Measurements from ENCODE around the gene LANCL3. TPM values are rescaled to one million over a fixed set of nuclear protein-coding genes. Genes with fewer than 3 reads are reported as not detected.
"Not testable (repeated sequence)": the region's sequence is repeated elsewhere in the genome, so short reads cannot be mapped to it uniquely, and the experiment has no call there.

The LANCL3 gene
- 0.02 TPM in 1 of 2 replicates, not detected in the other for total RNA-seq (2014; rRNA removed; shearing (Covaris generic))
- polyA plus RNA-seq (2014; cell fraction: nucleus; rRNA removed): not detected in 2 replicates

DNA sequence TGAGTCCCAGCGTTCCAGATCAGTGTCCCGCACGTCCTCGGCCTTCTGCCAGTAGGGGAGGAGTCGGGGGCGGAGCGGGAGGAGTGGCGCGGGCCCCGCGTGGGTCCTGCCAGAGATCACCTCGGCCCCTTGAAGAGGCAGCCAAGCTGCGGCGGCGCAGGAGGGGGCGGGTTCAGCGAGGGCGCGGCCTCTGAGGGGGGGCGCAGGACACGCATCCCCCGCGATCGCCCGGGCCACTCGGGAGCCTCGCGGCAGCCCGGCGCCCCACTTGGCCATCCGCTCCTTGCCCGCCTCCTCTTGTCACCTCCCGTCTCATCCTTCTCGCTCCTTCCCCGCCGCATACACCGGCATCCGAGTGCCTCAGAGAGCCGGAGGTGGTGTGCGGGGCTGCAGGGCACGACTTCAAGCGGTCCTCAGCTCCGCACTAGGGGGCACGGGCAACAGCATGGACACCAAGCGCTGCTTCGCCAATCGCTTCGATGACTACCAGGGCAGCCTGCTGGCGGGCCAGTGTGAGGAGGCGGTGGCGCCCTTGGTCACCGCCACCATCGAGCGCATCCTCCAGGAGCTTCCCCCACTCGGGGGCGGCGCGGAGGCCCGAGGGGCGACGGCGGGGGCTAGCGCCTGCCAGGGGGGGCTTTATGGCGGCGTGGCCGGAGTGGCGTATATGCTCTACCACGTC lies at the start of gene LANCL3:
LANCL3 (plus strand) TSS at position 236 of the 682 bp plus-strand sequence; CDS start at position 446, 210 bp downstream.
- DNase-seq (ENCODE audit: extremely low read depth, low read depth): not testable (repeated sequence)

- not testable (repeated sequence) for DNase-seq (ENCODE audit: extremely low read depth, low read depth)
These were observed 47.8 kb upstream of the LANCL3 start for GRCh38 chrX:37523673-37524072.

DNA sequence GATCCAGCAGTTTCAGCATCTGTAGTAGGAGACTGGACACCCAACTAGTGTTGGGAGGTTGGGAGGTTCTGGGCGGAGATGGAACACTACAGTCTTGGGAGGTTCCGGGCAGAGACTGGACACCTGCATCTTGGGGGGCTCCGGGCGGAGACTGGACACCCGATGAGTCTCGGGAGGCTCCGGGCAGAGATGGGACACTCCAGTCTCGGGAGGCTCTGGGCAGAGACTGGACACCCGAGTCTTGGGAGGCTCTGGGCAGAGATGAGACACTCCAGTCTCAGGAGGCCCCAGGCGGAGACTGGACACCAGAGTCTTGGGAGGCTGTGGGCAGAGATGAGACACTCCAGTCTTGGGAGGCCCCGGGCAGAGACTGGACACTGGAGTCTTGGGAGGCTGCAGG lies 29.5 kb upstream of the LANCL3 start:
- DNase-seq (ENCODE audit: extremely low read depth, low read depth): no peak

GRCh38 chrX:37542791-37543190 lies 28.7 kb upstream of the LANCL3 start:
- DNase-seq (ENCODE audit: extremely low read depth, low read depth): no peak

DNA sequence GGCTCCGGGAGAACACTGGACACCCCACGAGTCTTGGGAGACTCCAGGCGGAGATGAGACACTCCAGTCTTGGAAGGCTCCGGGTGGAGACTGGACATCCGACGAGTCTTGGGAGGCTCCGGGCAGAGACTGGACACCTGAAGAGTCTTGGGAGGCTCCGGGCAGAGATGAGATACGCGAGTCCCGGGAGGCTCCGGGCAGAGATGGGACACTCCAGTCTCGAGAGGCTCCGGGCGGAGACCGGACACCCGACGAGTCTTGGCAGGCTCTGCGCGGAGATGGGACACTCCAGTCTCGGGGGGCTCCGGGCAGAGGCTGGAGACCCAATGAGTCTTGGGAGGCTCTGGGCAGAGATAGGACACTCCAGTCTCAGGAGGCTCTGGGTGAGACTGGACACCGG lies 28.1 kb upstream of the LANCL3 start:
- no peak for DNase-seq (ENCODE audit: extremely low read depth, low read depth)

DNA sequence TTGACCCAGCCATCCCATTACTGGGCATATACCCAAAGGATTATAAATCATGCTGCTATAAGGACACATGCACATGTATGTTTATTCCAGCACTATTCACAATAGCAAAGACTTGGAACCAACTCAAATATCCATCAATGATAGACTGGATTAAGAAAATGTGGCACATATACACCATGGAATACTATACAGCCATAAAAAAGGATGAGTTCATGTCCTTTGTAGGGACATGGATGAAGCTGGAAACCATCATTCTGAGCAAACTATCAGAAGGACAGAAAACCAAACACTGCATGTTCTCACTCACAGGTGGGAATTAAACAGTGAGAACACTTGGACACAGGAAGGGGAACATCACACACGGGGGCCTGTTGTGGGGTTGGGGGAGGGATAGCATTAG lies 26.9 kb upstream of the LANCL3 start:
- not testable (repeated sequence) for DNase-seq (ENCODE audit: extremely low read depth, low read depth)

GRCh38 chrX:37545066-37545465 lies 26.4 kb upstream of the LANCL3 start:
- DNase-seq (ENCODE audit: extremely low read depth, low read depth): no peak

GRCh38 chrX:37549619-37550018 lies 21.8 kb upstream of the LANCL3 start:
- not testable (repeated sequence) for DNase-seq (ENCODE audit: extremely low read depth, low read depth)

DNA sequence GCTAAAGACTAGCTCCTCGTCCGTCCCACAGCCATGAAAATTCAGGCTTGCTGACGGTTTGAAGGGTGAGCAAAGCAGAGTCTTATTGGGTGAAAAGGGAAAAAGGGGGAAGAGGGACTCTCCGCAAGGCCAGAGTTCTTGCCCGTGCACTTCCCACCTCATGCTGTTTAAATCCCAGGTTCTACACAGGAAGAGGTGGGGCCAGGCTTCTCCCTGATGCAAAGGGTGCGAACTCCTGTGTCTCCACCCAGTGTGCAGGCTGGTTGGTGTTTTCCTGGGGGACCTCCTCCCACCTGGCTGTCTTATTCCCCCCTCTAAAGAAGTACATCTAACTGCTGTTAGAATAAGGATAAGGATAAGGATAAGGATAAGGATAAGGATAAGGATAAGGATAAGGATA lies 18.0 kb upstream of the LANCL3 start:
- DNase-seq (ENCODE audit: extremely low read depth, low read depth): no peak

DNA sequence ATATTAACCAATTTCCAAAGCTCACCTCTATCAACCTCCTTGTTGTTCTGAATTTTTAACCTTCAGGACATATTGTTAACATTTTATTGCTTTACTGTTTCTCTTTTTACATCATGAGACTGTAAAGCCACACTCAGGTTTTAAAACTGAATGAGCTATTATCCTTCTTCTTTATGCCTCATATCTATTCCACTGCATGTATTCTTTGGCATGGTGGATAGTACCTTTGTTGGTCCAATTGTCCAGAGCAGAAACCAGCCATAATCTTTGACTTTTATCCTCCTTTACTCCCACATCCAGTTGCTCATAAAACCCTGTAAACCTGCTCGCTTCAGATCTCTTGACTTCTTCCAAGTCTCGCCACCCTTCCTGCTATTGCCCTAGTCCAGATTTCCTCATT lies 6.2 kb upstream of the LANCL3 start:
- not testable (repeated sequence) for DNase-seq (ENCODE audit: extremely low read depth, low read depth)

- DNase-seq (ENCODE audit: extremely low read depth, low read depth): not testable (repeated sequence)
These were observed 1.1 kb upstream of the LANCL3 start for GRCh38 chrX:37570349-37570748.

DNA sequence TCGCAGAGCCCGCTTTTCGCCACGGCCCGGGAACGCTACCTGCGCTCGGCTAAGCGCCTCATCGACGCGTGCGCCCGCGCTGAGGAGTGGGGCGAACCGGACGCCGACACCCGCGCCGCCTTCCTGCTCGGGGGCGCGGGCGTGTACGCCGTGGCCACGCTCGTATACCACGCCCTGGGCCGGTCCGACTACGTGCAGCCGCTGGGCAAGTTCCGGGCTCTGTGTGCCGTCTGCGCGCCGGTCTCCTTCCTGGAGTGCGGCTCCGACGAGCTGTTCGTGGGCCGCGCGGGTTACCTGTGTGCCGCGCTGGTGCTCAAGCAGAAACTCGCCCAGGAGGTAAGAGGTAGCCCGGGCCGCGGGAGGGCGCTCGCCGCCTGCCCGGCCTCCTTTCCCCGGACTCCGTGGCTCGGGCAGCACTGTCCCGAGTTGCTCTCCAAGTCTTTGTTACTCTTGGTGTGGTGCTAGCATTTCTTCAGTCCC lies 687 bp downstream of the LANCL3 start:
- not testable (repeated sequence) for DNase-seq (ENCODE audit: extremely low read depth, low read depth)

DNA sequence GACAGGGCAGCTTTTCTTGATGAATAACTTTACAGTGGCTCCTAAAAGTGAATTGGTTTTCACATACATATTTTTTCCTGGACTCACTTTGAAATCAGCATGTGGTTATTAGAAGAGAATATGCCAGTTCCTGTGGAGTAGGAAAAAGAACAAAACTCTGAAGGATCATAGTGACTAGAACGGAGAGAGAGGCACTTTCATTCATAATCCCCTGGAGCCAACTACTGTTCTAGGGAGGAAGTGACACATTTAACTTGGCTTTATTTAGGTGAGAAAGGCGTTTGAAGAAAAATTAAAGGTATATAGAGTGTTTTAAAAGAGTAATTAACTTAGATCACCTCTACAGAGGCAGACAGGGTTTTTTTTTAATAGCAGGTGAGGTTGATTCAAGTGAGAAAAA lies 1.7 kb downstream of the LANCL3 start:
- not testable (repeated sequence) for DNase-seq (ENCODE audit: extremely low read depth, low read depth)

- DNase-seq (ENCODE audit: extremely low read depth, low read depth): no peak
These were observed 6.6 kb downstream of the LANCL3 start for GRCh38 chrX:37578045-37578444.

GRCh38 chrX:37580080-37580479 lies 8.6 kb downstream of the LANCL3 start:
- no peak for DNase-seq (ENCODE audit: extremely low read depth, low read depth)

- DNase-seq (ENCODE audit: extremely low read depth, low read depth): not testable (repeated sequence)
These were observed 15.9 kb downstream of the LANCL3 start for GRCh38 chrX:37587337-37587736.

DNA sequence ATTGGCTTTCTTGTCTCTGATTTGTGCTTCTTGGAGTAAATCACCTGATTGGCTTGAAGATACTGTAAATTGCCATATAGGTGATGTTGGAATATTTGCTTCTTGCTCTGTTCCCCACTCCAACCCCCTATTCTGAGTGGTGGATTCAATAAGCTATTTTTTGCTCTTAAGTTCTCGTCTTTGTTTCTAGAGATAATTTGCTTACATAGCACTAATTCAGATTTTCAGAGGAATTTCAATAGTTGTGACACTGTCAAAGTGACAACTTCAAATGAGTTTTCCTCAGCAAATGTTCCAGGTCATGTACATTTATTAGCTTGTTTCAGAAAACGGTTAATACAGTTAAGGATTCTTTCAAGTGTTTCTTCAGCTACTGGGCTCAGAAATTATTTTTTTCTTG lies 18.6 kb downstream of the LANCL3 start:
- DNase-seq (ENCODE audit: extremely low read depth, low read depth): no peak

GRCh38 chrX:37594755-37595382 lies 23.4 kb downstream of the LANCL3 start:
- no peak for DNase-seq (ENCODE audit: extremely low read depth, low read depth)

DNA sequence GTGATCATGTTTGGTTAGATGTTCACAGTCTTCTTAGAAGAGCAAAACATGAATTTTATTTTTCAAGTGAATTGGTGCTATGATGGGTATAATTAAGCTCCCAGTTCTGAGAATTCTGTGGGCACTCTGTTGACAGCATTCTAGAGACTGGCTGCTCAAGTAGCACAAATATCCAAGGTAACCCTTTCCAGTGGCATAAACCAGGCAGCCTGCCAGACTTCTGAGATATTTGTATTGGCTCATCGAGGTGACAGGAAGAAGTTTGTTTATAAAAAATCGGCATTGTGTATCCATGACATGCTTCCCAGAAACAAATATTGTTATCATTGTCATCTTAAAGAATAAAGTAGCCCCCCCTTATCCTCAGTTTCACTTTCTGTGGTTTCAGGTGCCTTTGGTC lies 28.3 kb downstream of the LANCL3 start:
- no peak for DNase-seq (ENCODE audit: extremely low read depth, low read depth)

DNA sequence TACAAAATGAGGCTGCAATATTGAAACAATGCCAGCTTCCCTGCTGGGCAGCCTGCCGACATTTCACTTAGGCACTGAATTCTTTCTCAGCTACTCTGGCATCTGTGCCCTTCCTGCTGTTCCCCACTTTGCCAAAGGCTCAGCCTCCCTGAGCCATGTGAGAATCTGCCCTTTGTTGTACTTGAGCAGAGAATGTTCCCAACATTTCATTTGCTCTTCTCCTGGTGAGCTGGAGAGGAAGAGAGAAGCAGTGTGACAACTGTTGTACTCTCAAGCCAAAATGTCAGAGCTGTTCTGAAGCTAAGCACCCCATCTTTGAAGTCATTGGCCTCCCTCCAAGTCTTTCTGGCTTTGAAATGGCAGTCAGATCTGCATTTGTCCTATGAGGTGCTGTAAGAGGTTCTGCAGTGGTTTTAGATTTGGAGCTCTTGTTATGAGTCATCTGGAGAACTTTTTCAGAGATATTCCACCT lies 32.5 kb downstream of the LANCL3 start:
- no peak for DNase-seq (ENCODE audit: extremely low read depth, low read depth)

GRCh38 chrX:37607243-37607642 lies 35.8 kb downstream of the LANCL3 start:
- DNase-seq (ENCODE audit: extremely low read depth, low read depth): no peak

DNA sequence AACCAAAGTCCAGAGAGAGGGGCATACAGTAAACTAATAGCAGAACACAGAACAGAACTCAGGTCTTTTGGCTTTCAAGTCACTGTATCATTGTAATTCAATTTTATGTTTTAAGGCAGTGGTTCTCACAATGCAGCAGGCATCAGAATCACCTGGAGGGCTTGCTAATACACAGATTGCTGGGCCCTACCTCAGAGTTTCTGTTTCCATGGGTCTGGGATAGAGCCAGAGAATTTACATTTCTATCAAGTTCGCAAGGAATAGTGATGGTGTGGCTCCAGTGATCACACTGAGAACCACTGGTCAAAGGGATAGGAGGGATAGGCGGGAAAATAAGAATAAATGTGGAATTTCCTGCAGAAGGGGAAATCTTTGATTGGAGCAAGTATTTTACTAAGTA lies 36.7 kb downstream of the LANCL3 start:
- no peak for DNase-seq (ENCODE audit: extremely low read depth, low read depth)

Data from NCI-H460 (cell line).